ENCODE data around the gene SHPK. TPM values are rescaled to one million over a fixed set of nuclear protein-coding genes. Genes with fewer than 3 reads are reported as not detected.

The SHPK gene
- polyA plus RNA-seq, 2 of the 4 experiments (the other 2 are of a cell fraction): 10.7 to 11.2 TPM

DNA sequence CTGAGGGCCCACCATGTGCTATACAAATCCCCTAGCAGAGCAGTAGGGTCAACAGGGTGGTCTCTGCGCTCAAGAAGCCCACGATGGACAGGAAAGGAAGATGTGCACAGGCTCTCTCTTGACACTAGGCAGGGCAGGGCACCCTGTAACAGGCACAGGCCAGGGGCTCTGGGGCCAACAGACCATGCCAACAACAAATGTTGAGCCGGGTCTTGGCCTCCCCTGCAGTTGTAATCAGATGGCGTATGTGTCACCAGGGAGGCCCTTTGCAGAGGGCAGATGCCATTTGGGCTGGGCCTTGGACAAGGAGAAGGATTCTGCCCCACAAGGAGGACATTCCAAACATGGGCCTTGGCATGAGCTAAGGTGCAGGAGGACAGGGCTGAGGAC, 32.2 kb downstream of the SHPK start:
- POLR2A ChIA-PET: no interaction called here
- Histone ChIP-seq H3K27ac (no peak overlapping the region), H3K4me1 (peaks cover 8% of the 10 kb centered on the region; the same call in 1 of the 3 replicates), H3K4me3 (no peak overlapping the region), H3K9me3 (no peaks in the 10 kb centered on the region), H3K4me2 (no peak overlapping the region)
- DNase-seq (ENCODE audit: low read depth in 1 of 2, low spot score in 1 of 2): no peak
- no peak for TF ChIP-seq CBX8 (IDR thresholded peaks at IDR 0.05)
- TF ChIP-seq JUN (IDR thresholded peaks at IDR 0.05): no peak
- TF ChIP-seq GATA3 (IDR thresholded peaks at IDR 0.05; ENCODE audit: borderline replicate concordance): no peak
- TF ChIP-seq HOXB5 (CRISPR knock-in tag; IDR thresholded peaks at IDR 0.05): no peak
- TF ChIP-seq FOXS1 (CRISPR knock-in tag; IDR thresholded peaks at IDR 0.05): no peak
- TF ChIP-seq, protein P1, sequence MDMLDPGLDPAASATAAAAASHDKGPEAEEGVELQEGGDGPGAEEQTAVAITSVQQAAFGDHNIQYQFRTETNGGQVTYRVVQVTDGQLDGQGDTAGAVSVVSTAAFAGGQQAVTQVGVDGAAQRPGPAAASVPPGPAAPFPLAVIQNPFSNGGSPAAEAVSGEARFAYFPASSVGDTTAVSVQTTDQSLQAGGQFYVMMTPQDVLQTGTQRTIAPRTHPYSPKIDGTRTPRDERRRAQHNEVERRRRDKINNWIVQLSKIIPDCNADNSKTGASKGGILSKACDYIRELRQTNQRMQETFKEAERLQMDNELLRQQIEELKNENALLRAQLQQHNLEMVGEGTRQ (IDR thresholded peaks at IDR 0.05): no peak
- TF ChIP-seq HOXA7 (CRISPR knock-in tag; IDR thresholded peaks at IDR 0.05): no peak
- TF ChIP-seq, protein P2, sequence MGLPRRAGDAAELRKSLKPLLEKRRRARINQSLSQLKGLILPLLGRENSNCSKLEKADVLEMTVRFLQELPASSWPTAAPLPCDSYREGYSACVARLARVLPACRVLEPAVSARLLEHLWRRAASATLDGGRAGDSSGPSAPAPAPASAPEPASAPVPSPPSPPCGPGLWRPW (IDR thresholded peaks at IDR 0.05): no peak
- TF ChIP-seq, protein P3, sequence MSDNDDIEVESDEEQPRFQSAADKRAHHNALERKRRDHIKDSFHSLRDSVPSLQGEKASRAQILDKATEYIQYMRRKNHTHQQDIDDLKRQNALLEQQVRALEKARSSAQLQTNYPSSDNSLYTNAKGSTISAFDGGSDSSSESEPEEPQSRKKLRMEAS (IDR thresholded peaks at IDR 0.05): no peak
- TF ChIP-seq E2F6 (IDR thresholded peaks at IDR 0.05; ENCODE audit: borderline replicate concordance, low read depth): no peak
- CTCF ChIA-PET: interaction anchor here (1.0 to 3.2 kb wide), 5 partner anchors 10 to 44 kb away, joined by 3 to 17 read pairs (median 5); no protein-coding TSS in a partner anchor
- WGBS (ENCODE audit: missing lambda C conversion rate): 91% methylated on average over 2 of the region's 4 CpGs
- ATAC-seq: peak in 1 of 2 experiments; percentile 13; a peak in 2 of 6 replicates
- FAIRE-seq: no peak

- TF ChIP-seq FOSB (CRISPR knock-in tag; IDR thresholded peaks at IDR 0.05): no peak
- no peak for TF ChIP-seq FOSL2 (IDR thresholded peaks at IDR 0.05)
- TF ChIP-seq FOSL2 (CRISPR knock-in tag; IDR thresholded peaks at IDR 0.05): peak; percentile 65; the same call in 1 of the 2 replicates
- TF ChIP-seq MAFK (IDR thresholded peaks at IDR 0.05; ENCODE audit: partially characterized antibody): peak; percentile 3
- H3K27ac ChIP-seq: no peak overlapping the region
- peaks cover 8% of the 10 kb centered on the region; the same call in 1 of the 3 replicates for H3K4me1 ChIP-seq
- H3K4me3 ChIP-seq: no peak overlapping the region
- 86% methylated on average over 17 of the region's 17 CpGs for WGBS (ENCODE audit: missing lambda C conversion rate)
- POLR2A ChIA-PET: no interaction called here
- ATAC-seq (peak; percentile 27 to 46; a peak in 4 of 6 replicates), DNase-seq (ENCODE audit: low read depth in 1 of 2, low spot score in 1 of 2) (no peak), FAIRE-seq (no peak)
- CTCF ChIA-PET: interaction anchor here (0.6 to 3.2 kb wide), 16 partner anchors 8 to 788 kb away, joined by 3 to 17 read pairs (median 3); no protein-coding TSS in a partner anchor
- H3K9me3 ChIP-seq: no peaks in the 10 kb centered on the region
- H3K4me2 ChIP-seq: no peak overlapping the region
Observed at GRCh38 chr17:3603119-3603869, 32.8 kb downstream of the SHPK start.

- ATAC-seq (peak in 1 of 2 experiments; percentile 72; a peak in 3 of 6 replicates), FAIRE-seq (peak; percentile 13), DNase-seq (ENCODE audit: low read depth in 1 of 2, low spot score in 1 of 2) (peak; percentile 48 to 70)
- CTCF ChIA-PET: interaction anchor here (0.8 to 3.2 kb wide), 16 partner anchors 9 to 788 kb away, joined by 3 to 17 read pairs (median 3); partner anchors contain the start of gene SHPK
- H3K9me3 ChIP-seq: no peaks in the 10 kb centered on the region
- H3K4me2 ChIP-seq: no peak overlapping the region
- WGBS (ENCODE audit: missing lambda C conversion rate): 74% methylated on average over 16 of the region's 16 CpGs
- POLR2A ChIA-PET: interaction anchor here (0.6 kb wide), 1 partner anchor 783 kb away, joined by 4 read pairs; no protein-coding TSS in a partner anchor
- no peak overlapping the region for H3K4me3 ChIP-seq
- TF ChIP-seq CHD2 (IDR thresholded peaks at IDR 0.05; ENCODE audit: low read length, partially characterized antibody) (no peak), PBX3 (IDR thresholded peaks at IDR 0.05) (no peak), REST (IDR thresholded peaks at IDR 0.05) (no peak), NR3C1 (IDR thresholded peaks at IDR 0.05) (no peak), RCOR1 (IDR thresholded peaks at IDR 0.05; ENCODE audit: low read depth, low read length) (no peak), RAD21 (conservative IDR thresholded peaks at IDR 0.05 in 1 of 2, IDR thresholded peaks at IDR 0.05 in 1 of 2) (peak; percentile 30 to 53; a peak in 3 of 5 replicates), TFCP2L1 (CRISPR knock-in tag; IDR thresholded peaks at IDR 0.05) (no peak), TP53 (CRISPR knock-in tag; IDR thresholded peaks at IDR 0.05) (no peak)
- TF ChIP-seq, protein P4, sequence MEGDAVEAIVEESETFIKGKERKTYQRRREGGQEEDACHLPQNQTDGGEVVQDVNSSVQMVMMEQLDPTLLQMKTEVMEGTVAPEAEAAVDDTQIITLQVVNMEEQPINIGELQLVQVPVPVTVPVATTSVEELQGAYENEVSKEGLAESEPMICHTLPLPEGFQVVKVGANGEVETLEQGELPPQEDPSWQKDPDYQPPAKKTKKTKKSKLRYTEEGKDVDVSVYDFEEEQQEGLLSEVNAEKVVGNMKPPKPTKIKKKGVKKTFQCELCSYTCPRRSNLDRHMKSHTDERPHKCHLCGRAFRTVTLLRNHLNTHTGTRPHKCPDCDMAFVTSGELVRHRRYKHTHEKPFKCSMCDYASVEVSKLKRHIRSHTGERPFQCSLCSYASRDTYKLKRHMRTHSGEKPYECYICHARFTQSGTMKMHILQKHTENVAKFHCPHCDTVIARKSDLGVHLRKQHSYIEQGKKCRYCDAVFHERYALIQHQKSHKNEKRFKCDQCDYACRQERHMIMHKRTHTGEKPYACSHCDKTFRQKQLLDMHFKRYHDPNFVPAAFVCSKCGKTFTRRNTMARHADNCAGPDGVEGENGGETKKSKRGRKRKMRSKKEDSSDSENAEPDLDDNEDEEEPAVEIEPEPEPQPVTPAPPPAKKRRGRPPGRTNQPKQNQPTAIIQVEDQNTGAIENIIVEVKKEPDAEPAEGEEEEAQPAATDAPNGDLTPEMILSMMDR (IDR thresholded peaks at IDR 0.05): peak; percentile 46
- peaks cover 8% of the 10 kb centered on the region; the same call in 1 of the 3 replicates for H3K4me1 ChIP-seq
- no peak overlapping the region for H3K27ac ChIP-seq
Observed at GRCh38 chr17:3602499-3602898, 33.6 kb downstream of the SHPK start.

All from A549 (cell line).